Measurements from ENCODE around the gene TMUB1.

GRCh38 chr7:151099486-151100211 lies 16.4 kb upstream of the TMUB1 start:
- TF ChIP-seq, protein P1, sequence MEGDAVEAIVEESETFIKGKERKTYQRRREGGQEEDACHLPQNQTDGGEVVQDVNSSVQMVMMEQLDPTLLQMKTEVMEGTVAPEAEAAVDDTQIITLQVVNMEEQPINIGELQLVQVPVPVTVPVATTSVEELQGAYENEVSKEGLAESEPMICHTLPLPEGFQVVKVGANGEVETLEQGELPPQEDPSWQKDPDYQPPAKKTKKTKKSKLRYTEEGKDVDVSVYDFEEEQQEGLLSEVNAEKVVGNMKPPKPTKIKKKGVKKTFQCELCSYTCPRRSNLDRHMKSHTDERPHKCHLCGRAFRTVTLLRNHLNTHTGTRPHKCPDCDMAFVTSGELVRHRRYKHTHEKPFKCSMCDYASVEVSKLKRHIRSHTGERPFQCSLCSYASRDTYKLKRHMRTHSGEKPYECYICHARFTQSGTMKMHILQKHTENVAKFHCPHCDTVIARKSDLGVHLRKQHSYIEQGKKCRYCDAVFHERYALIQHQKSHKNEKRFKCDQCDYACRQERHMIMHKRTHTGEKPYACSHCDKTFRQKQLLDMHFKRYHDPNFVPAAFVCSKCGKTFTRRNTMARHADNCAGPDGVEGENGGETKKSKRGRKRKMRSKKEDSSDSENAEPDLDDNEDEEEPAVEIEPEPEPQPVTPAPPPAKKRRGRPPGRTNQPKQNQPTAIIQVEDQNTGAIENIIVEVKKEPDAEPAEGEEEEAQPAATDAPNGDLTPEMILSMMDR (conservative IDR thresholded peaks at IDR 0.05; ENCODE audit: low read length): no peak
- no peak for TF ChIP-seq EZH2phosphoT487 (IDR thresholded peaks at IDR 0.05; ENCODE audit: borderline replicate concordance)
